Measurements from ENCODE around the gene CBLN3. TPM values are rescaled to one million over a fixed set of nuclear protein-coding genes. Genes with fewer than 3 reads are reported as not detected.

Gene CBLN3
- total RNA-seq, 1 experiment from 2014 or later = 2.0 TPM

DNA sequence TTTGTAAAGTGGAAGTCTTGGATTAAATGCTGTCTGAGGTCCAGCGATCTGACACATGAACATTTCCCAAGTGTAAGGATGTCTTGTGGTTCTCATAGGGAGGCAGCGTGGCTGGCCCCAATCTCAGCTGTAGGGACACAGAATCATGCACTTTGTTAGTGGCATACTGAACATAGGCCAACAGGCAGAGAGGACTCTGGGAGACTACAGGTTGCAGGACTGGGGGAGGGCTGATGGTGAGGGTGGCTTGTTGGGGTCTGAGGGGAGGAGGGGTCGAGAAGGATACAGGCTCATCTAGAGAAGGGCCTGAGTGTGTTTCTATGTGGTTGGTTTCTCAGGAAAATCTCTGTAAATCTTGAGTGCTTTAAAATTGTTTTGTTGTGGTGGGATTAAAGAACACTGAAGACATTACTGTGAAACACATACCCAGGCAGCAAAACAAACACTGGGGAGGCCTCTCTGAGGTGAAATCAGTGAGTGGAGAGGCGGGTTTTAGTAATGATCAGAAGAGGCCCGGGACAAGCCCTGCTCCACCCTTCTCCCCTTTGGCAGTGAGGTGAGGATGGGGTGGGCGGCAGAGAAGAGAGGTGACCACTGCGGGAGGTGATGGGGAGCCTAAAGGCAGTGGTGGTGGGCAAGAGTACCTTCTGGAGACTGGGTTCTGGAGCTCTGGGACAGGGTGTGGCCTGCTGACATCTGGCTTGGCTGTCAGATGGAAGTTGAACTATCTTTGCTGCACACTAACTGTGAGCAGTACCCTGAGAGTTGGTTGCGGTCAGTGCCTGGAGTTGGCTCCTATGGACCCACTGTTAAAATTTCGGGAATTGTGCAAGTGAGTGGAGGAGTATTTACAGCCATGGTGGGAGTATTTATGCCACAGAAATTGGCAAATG is 27.4 kb downstream of the CBLN3 start:
- intact Hi-C loops (cut with micrococcal nuclease) = no loop called here
- Histone ChIP-seq H3K36me3 (ENCODE audit: control insufficient read depth in 1 of 2, insufficient read depth in 2 of 2, low read length in 2 of 2) (no peaks in the 10 kb centered on the region), H2AFZ (ENCODE audit: low read depth, low read length, poor library complexity, severe bottlenecking) (no peak overlapping the region), H3K4me2 (ENCODE audit: low read length) (no peak overlapping the region), H3K4me1 (ENCODE audit: control insufficient read depth in 1 of 2, insufficient read depth in 2 of 2, low read length in 2 of 2) (no peaks in the 10 kb centered on the region), H3K4me3 (replicated peaks in 1 of 2; ENCODE audit: low read depth in 1 of 2, low read length in 2 of 2) (no peak overlapping the region), H3K9ac (ENCODE audit: low read length) (no peak overlapping the region), H4K20me1 (ENCODE audit: insufficient read depth) (no peaks in the 10 kb centered on the region), H3K27me3 (ENCODE audit: insufficient read depth, low read length) (no peaks in the 10 kb centered on the region), H3K9me3 (ENCODE audit: control insufficient read depth in 1 of 2, insufficient read depth in 1 of 2, low read depth in 1 of 2, low read length in 2 of 2) (no peaks in the 10 kb centered on the region), H3K27ac (ENCODE audit: low read depth, low read length) (no peak overlapping the region), H3K9me2 (ENCODE audit: insufficient read depth) (no peaks in the 10 kb centered on the region), H3K79me2 (ENCODE audit: insufficient read depth, low read length) (no peaks in the 10 kb centered on the region)
- no TSS peak for BruUV-seq (replicated peaks)
- ChIA-PET CTCF (interaction anchor here (1.2 to 1.3 kb wide), 2 partner anchors 29 kb away, joined by 3 to 6 read pairs; no protein-coding TSS in a partner anchor), RAD21 (ENCODE audit: low non-redundant PET in 1 of 2, low total read pairs in 2 of 2, uncharacterized antibody in 2 of 2, unreplicated experiment in 2 of 2) (no interaction called here), POLR2A (no interaction called here)
- TF ChIP-seq SIN3A (IDR thresholded peaks at IDR 0.05; ENCODE audit: low read depth) = no peak
- TF ChIP-seq CEBPB (IDR thresholded peaks at IDR 0.05; ENCODE audit: low read depth) = no peak
- TF ChIP-seq YY1 (IDR thresholded peaks at IDR 0.05; ENCODE audit: extremely low read depth, insufficient replicate concordance, low read depth, low read length) = no peak
- TF ChIP-seq FOSL1 (IDR thresholded peaks at IDR 0.05; ENCODE audit: low read depth) = no peak
- TF ChIP-seq SRF (IDR thresholded peaks at IDR 0.05; ENCODE audit: low read depth) = no peak
- TF ChIP-seq EZH2 (IDR thresholded peaks at IDR 0.05) = no peak
- TF ChIP-seq, protein P1, sequence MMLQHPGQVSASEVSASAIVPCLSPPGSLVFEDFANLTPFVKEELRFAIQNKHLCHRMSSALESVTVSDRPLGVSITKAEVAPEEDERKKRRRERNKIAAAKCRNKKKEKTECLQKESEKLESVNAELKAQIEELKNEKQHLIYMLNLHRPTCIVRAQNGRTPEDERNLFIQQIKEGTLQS (IDR thresholded peaks at IDR 0.05) = no peak
- no peak for TF ChIP-seq JUND (IDR thresholded peaks at IDR 0.05)
- TF ChIP-seq, protein P2, sequence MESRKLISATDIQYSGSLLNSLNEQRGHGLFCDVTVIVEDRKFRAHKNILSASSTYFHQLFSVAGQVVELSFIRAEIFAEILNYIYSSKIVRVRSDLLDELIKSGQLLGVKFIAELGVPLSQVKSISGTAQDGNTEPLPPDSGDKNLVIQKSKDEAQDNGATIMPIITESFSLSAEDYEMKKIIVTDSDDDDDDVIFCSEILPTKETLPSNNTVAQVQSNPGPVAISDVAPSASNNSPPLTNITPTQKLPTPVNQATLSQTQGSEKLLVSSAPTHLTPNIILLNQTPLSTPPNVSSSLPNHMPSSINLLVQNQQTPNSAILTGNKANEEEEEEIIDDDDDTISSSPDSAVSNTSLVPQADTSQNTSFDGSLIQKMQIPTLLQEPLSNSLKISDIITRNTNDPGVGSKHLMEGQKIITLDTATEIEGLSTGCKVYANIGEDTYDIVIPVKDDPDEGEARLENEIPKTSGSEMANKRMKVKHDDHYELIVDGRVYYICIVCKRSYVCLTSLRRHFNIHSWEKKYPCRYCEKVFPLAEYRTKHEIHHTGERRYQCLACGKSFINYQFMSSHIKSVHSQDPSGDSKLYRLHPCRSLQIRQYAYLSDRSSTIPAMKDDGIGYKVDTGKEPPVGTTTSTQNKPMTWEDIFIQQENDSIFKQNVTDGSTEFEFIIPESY (IDR thresholded peaks at IDR 0.05; ENCODE audit: extremely low read depth, insufficient replicate concordance, low read length) = no peak
- DNase-seq (ENCODE audit: low read depth, low spot score) = no peak
- ATAC-seq = no peak
